ENCODE measurements around the gene DRC7. TPM values are rescaled to one million over a fixed set of nuclear protein-coding genes. Genes with fewer than 3 reads are reported as not detected.
"Not testable (repeated sequence)": the region's sequence is repeated elsewhere in the genome, so short reads cannot be mapped to it uniquely, and the experiment has no call there.

DRC7 gene
- polyA plus RNA-seq, 3 donors from 2014 or later, result not detected

GRCh38 chr16:57664662-57665025, 30.0 kb upstream of the DRC7 start:
- H3K27ac Mint-ChIP-seq, result peak overlapping the region; percentile 67 to 91 (median 83)
- H3K27me3 Mint-ChIP-seq (ENCODE audit: low read depth in 3 of 3), result peaks cover 12 to 18% (median 13%) of the 10 kb centered on the region in 3 donors
- H3K4me1 Mint-ChIP-seq, result peaks cover 67 to 72% of the 10 kb centered on the region in 2 donors
- H3K9me3 Mint-ChIP-seq, result no peaks in the 10 kb centered on the region
- DNase-seq, result no peak
- H3K4me3 Mint-ChIP-seq, result peak overlapping the region in 3 of 5 donors; percentile 5 to 56 (median 16)
- peaks cover 28 to 42% (median 29%) of the 10 kb centered on the region in 3 donors for H3K36me3 Mint-ChIP-seq

- peaks cover 22 to 35% (median 23%) of the 10 kb centered on the region in 3 donors for H3K36me3 Mint-ChIP-seq
- no peak for DNase-seq
- peaks cover 67 to 74% of the 10 kb centered on the region in 2 donors for H3K4me1 Mint-ChIP-seq
- H3K27me3 Mint-ChIP-seq (ENCODE audit: low read depth in 3 of 3), result peaks cover 13 to 19% (median 15%) of the 10 kb centered on the region in 3 donors
- H3K27ac Mint-ChIP-seq, result peak overlapping the region; percentile 64 to 91 (median 87)
- H3K9me3 Mint-ChIP-seq, result no peaks in the 10 kb centered on the region
- H3K4me3 Mint-ChIP-seq, result peak overlapping the region in 2 of 5 donors; percentile 21 to 46
Observed at GRCh38 chr16:57665541-57665940, 29.1 kb upstream of the DRC7 start.

GRCh38 chr16:57666353-57667047, 28.1 kb upstream of the DRC7 start:
- H3K36me3 Mint-ChIP-seq, result peaks cover 22 to 31% (median 23%) of the 10 kb centered on the region in 3 donors
- peaks cover 67 to 78% of the 10 kb centered on the region in 2 donors for H3K4me1 Mint-ChIP-seq
- peak overlapping the region; percentile 35 to 98 (median 96) for H3K27ac Mint-ChIP-seq
- no peak for DNase-seq
- H3K9me3 Mint-ChIP-seq, result no peaks in the 10 kb centered on the region
- no peak overlapping the region for H3K4me3 Mint-ChIP-seq
- H3K27me3 Mint-ChIP-seq (ENCODE audit: low read depth in 3 of 3), result peaks cover 13 to 20% (median 19%) of the 10 kb centered on the region in 3 donors

GRCh38 chr16:57667048-57667525, 27.5 kb upstream of the DRC7 start:
- peaks cover 17 to 26% (median 18%) of the 10 kb centered on the region in 3 donors for H3K36me3 Mint-ChIP-seq
- no peaks in the 10 kb centered on the region for H3K9me3 Mint-ChIP-seq
- peak overlapping the region; percentile 43 to 67 (median 60) for H3K4me3 Mint-ChIP-seq
- peak overlapping the region; percentile 85 to 98 (median 96) for H3K27ac Mint-ChIP-seq
- H3K27me3 Mint-ChIP-seq (ENCODE audit: low read depth in 3 of 3), result peaks cover 13 to 20% (median 19%) of the 10 kb centered on the region in 3 donors
- peaks cover 62 to 72% of the 10 kb centered on the region in 2 donors for H3K4me1 Mint-ChIP-seq
- DNase-seq, result no peak

- Mint-ChIP-seq H3K9me3 (no peaks in the 10 kb centered on the region), H3K4me3 (peak overlapping the region; percentile 43 to 67 (median 60)), H3K27me3 (ENCODE audit: low read depth in 3 of 3) (peaks cover 11 to 20% (median 19%) of the 10 kb centered on the region in 3 donors), H3K4me1 (peaks cover 58 to 67% of the 10 kb centered on the region in 2 donors), H3K36me3 (peaks cover 11 to 19% (median 13%) of the 10 kb centered on the region in 3 donors), H3K27ac (peak overlapping the region; percentile 85 to 98 (median 96))
- DNase-seq, result peak; percentile 84 to 87 (median 87)
Observed at GRCh38 chr16:57667526-57668262, 26.9 kb upstream of the DRC7 start.

- Mint-ChIP-seq H3K27me3 (ENCODE audit: low read depth in 3 of 3) (peaks cover 11 to 20% (median 19%) of the 10 kb centered on the region in 3 donors), H3K4me1 (peaks cover 58 to 65% of the 10 kb centered on the region in 2 donors), H3K27ac (peak within 1 kb of the TSS; percentile 92 to 99 (median 97)), H3K9me3 (no peaks in the 10 kb centered on the region), H3K4me3 (peak within 1 kb of the TSS; percentile 50 to 73 (median 69)), H3K36me3 (peaks cover 9 to 15% (median 13%) of the 10 kb centered on the region in 3 donors)
- DNase-seq, result no peak
Observed at GRCh38 chr16:57668263-57668571, 26.4 kb upstream of the DRC7 start, which contains the start of gene ADGRG3. ADGRG3 (plus strand) TSS chr16:57668306; CDS start chr16:57668348, 42 bp downstream.

- Mint-ChIP-seq H3K4me3 (peak overlapping the region; percentile 50 to 73 (median 69)), H3K27me3 (ENCODE audit: low read depth in 3 of 3) (peaks cover 11 to 20% (median 19%) of the 10 kb centered on the region in 3 donors), H3K36me3 (peaks cover 9 to 15% (median 13%) of the 10 kb centered on the region in 3 donors), H3K27ac (peak overlapping the region; percentile 92 to 99 (median 97)), H3K9me3 (peaks cover 0 to 2% (median 0%) of the 10 kb centered on the region in 6 donors), H3K4me1 (peaks cover 56 to 65% of the 10 kb centered on the region in 2 donors)
- DNase-seq, result no peak
Observed at GRCh38 chr16:57668630-57669475, 25.8 kb upstream of the DRC7 start.

- peak overlapping the region; percentile 50 to 73 (median 69) for H3K4me3 Mint-ChIP-seq
- peaks cover 5 to 10% (median 9%) of the 10 kb centered on the region in 3 donors for H3K36me3 Mint-ChIP-seq
- H3K9me3 Mint-ChIP-seq, result peaks cover 0 to 2% (median 0%) of the 10 kb centered on the region in 6 donors
- peaks cover 11 to 22% (median 19%) of the 10 kb centered on the region in 3 donors for H3K27me3 Mint-ChIP-seq (ENCODE audit: low read depth in 3 of 3)
- H3K4me1 Mint-ChIP-seq, result peaks cover 52 to 60% of the 10 kb centered on the region in 2 donors
- peak; percentile 50 to 55 (median 50) for DNase-seq
- H3K27ac Mint-ChIP-seq, result peak overlapping the region; percentile 92 to 99 (median 97)
Observed at GRCh38 chr16:57669476-57670162, 25.0 kb upstream of the DRC7 start.

GRCh38 chr16:57670196-57670595, 24.4 kb upstream of the DRC7 start:
- no peak for DNase-seq
- peaks cover 46 to 54% of the 10 kb centered on the region in 2 donors for H3K4me1 Mint-ChIP-seq
- peaks cover 0 to 2% (median 0%) of the 10 kb centered on the region in 6 donors for H3K9me3 Mint-ChIP-seq
- peaks cover 0 to 4% (median 3%) of the 10 kb centered on the region in 3 donors for H3K36me3 Mint-ChIP-seq
- peaks cover 8 to 20% (median 19%) of the 10 kb centered on the region in 3 donors for H3K27me3 Mint-ChIP-seq (ENCODE audit: low read depth in 3 of 3)
- H3K27ac Mint-ChIP-seq, result peak overlapping the region; percentile 92 to 99 (median 97)
- peak overlapping the region in 3 of 5 donors; percentile 27 to 70 (median 69) for H3K4me3 Mint-ChIP-seq

- Mint-ChIP-seq H3K27me3 (ENCODE audit: low read depth in 3 of 3) (peaks cover 8 to 20% (median 19%) of the 10 kb centered on the region in 3 donors), H3K27ac (peak overlapping the region in 5 of 6 donors; percentile 3 to 97 (median 57)), H3K4me1 (peaks cover 38 to 44% of the 10 kb centered on the region in 2 donors)
- not testable (repeated sequence) for H3K4me3 Mint-ChIP-seq, DNase-seq, H3K36me3 Mint-ChIP-seq, H3K9me3 Mint-ChIP-seq
Observed at GRCh38 chr16:57671451-57671850, 23.2 kb upstream of the DRC7 start.

GRCh38 chr16:57672416-57672815, 22.2 kb upstream of the DRC7 start:
- no peak for DNase-seq
- Mint-ChIP-seq H3K27ac (no peak overlapping the region), H3K27me3 (ENCODE audit: low read depth in 3 of 3) (peaks cover 6 to 17% (median 13%) of the 10 kb centered on the region in 3 donors), H3K36me3 (no peaks in the 10 kb centered on the region), H3K4me1 (peaks cover 29 to 35% of the 10 kb centered on the region in 2 donors), H3K4me3 (no peak overlapping the region), H3K9me3 (peaks cover 0 to 2% (median 0%) of the 10 kb centered on the region in 6 donors)

GRCh38 chr16:57672824-57673223, 21.8 kb upstream of the DRC7 start:
- H3K4me3 Mint-ChIP-seq, result no peak overlapping the region
- peaks cover 3 to 17% (median 10%) of the 10 kb centered on the region in 3 donors for H3K27me3 Mint-ChIP-seq (ENCODE audit: low read depth in 3 of 3)
- no peak for DNase-seq
- H3K4me1 Mint-ChIP-seq, result peaks cover 25 to 31% of the 10 kb centered on the region in 2 donors
- no peaks in the 10 kb centered on the region for H3K36me3 Mint-ChIP-seq
- no peak overlapping the region for H3K27ac Mint-ChIP-seq
- peaks cover 0 to 2% (median 0%) of the 10 kb centered on the region in 6 donors for H3K9me3 Mint-ChIP-seq
